ENCODE data around the gene SULT1C2.
"Not testable (repeated sequence)": the region's sequence is repeated elsewhere in the genome, so short reads cannot be mapped to it uniquely, and the experiment has no call there.

SULT1C2 gene

DNA sequence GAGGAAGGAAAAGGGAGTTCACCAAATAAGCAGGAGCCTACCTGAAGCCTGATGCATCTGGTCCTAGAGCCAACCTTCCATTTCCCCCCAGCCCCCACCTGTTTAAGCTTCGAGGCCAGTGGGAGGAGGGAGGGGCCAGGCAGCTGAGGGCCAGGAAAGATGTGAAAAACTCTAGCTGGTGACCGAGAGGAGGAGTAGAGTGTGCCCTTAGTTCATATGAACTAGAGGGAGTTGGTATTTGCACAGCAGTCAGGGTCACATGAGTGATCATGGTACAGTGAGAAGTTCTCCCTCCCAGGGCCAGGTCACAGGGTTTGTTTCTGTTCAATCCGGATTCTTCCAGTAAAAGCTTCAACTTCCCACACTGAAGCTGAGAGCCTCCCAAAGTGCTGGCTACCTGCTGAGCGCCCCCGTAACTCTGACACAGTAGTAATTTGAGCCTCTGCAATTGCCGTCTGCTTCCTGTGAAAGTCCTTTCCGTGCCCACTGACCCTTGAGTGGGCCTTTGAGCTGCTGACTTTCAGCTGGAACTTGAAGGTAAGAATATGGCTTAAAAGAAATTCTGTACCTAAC is at the start of gene SULT1C2:
SULT1C2 (plus strand) TSS at position 362 of the 573 bp plus-strand sequence. CDS start 4,773 bp downstream, outside the sequence.
- DNase-seq = no peak

DNA sequence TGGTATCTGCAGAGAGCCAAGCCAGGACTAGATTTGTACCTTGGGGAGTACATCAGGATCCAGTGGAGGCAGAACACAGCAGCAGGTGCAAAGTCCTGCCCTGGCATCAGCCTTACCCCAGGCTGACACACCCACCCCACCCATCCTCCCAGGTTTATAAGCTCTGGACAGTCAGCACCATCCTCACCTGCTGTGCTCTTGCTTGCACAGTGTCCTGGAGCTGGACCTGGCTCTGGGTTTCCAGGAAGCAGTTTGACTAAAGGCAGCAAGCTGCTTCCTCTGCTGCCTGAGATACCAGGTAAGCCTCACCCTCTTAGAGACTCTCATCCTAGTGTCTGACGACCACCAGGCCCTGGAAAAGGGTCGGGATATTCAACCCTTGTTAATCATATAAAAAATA is 48.9 kb upstream of the SULT1C2 start, which contains the start of gene SULT1C3:
SULT1C3 (plus strand) TSS at position 183 of the 400 bp plus-strand sequence. CDS start 7,227 bp downstream, outside the sequence.
- DNase-seq = no peak

DNA sequence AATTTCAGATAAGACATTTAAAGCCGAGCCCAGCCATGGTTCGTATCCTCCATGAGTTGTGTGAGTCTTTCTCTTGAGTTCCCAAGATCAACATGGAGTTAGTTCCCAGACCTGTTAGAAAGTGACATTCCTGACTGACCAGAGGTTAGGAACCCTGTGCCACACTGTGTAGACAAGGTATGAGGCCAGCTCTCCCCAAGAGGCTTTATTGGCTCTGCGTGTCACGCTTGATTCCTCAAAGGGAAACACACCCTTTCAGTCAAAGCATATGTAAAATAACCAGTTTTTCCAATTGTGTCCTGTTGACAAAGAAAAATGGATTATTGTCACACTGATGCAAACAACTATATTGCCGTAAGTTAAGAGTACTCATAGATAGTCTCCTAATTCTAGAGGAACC is 47.7 kb upstream of the SULT1C2 start:
- no peak for DNase-seq

DNA sequence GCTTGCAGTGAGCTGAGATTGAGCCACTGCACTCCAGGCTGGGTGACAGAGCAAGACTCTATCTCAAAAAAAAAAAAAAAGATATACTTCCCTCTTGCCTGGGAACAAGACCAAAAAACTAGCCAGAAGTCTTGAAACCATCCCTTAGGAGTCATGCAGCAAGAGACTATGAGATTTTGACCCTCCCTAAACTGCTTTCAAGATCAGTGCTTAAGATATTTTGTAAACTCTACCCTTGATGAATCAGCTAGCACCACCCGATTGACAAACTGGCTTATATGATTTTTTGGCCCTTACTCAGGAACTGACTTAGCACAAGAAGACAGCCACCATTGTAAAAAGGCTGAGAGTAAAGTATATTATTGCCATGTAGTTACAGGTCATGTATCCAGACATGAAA is 45.1 kb upstream of the SULT1C2 start:
- DNase-seq = no peak

GRCh38 chr2:108244667-108245414 is 43.9 kb upstream of the SULT1C2 start:
- DNase-seq = no peak

GRCh38 chr2:108253106-108253505 is 35.6 kb upstream of the SULT1C2 start:
- no peak for DNase-seq

GRCh38 chr2:108257757-108258331 is 30.9 kb upstream of the SULT1C2 start:
- DNase-seq = peak; percentile 33

DNA sequence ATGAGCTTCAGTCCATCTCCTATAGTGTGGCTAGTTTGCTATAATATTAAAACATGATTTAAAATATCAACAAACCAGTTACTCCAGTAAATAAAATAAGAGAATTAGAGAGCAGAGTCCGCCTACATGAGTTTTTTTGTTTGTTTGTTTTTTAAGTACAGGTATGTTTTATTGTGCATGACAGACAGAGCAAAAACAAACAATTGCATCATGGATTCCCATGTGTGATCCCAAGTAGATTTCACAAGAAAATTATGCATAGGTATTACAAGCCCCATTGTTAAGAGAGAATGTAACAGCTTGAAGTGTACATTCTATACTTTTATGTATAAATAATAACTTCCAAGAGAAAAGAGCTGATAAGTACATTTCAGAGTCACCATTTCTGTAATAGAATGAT is 27.9 kb upstream of the SULT1C2 start:
- DNase-seq = no peak

DNA sequence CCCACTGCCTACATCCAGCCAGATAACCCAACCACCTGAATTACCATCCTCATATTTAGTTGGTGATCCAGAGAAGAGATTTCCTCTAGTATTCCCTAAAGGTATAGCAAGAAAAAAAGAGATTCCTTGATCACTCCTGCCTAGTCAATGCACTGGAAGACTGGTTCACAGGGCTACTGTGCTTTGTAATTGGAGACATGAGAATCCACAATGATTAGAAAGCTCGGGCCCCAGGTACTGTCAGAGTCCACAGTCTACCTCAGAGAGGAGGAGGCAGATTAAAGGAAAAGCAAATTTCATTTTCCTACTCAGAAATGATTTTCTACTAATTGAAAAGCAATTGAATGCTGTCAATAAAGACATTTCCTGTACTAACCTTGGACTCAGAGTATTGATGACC is 26.7 kb upstream of the SULT1C2 start:
- DNase-seq = no peak

- no peak for DNase-seq
Observed at GRCh38 chr2:108263401-108263800, 25.3 kb upstream of the SULT1C2 start.

DNA sequence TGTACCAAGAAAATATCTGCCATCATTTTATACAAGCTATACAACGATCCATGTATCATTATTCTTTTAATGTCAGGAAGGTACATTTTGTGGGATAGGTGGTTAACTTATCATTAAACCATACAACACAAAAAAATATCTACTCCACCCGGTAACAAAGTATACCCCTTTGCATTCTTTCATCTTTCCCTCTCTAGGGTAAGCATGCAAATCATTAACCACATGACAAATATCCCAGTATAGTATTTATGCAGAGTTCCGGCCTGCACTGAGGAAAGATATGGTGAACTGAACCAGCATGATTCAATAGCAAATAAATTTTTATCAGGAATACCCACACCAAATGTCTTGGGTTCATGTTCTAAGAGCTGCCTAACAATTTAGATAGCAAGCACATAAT is 22.5 kb upstream of the SULT1C2 start:
- DNase-seq = no peak

GRCh38 chr2:108267101-108267500 is 21.6 kb upstream of the SULT1C2 start:
- DNase-seq = peak; percentile 64

DNA sequence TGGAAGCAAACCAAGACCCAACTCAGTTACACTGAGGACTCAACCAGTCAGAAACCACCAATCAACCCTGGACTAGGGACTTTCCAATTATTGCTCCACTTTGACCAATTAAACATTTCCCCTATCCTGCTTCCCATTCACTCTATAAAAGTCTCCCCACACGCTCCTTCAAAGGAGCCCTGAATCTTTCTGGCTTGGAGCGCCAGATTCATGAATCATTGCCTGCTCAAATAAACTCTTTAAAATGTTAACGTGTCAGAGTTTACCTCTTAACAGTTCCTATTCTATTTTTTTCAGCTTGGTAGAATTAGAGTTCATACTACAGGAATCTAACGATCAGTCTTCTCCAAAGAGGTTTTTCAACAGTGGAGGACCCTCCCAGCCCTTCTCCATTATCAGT is 20.7 kb upstream of the SULT1C2 start:
- DNase-seq = peak; percentile 69

DNA sequence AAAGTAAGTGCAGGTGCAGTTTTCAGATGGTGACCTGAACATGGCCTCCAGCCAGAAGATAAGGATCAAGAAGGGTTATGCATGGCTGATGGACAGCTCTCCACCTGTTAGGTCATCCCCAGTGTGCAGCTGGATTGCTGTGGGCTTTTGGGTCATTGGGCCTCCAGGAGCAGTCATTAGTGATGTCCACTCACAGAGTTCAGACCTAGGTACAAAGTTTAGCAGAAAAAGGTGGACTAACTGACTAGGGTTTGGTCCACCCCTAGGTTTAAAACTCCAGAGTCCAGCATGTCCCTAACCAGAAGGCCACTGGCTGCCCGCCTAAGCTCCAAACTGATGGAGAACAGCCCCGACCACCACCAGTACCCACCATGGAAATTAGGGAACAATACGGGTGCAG is 18.3 kb upstream of the SULT1C2 start:
- DNase-seq = no peak

DNA sequence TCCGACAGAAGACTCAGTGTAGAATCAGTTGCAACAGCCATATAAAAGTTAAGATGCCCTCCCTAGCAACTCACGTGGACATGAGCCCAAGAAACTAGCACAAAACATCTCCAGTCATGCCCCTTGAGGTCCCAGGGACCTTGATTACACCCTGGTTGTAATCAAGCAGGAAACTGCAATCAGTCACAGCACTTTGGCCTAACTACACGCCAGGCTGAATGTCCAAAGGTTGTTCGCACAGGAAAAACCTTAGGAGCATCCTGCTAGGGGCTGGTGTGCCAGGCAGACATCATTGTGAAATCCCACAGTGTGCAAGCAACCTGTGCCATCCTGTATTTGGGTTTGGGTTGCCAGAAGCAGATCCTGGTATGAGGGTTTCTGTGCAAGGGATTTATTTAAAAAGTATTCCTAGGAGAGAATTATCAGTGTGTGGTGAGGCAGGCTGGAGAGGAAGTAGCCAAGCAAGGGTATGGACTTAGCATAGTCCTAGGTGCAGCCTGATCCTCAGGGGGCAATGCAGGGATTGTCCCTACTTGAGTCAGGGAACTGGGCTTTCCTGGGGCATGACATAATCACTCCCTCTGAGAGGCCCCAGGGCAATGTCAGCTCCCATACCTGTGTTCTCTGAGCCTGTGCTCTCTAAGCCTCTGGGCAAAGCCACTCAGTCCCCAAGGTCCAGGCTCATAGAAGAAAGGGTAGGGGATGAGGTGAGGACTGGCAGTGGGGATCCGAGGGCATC is 17.8 kb upstream of the SULT1C2 start:
- no peak for DNase-seq

- DNase-seq = peak; percentile 46
Observed at GRCh38 chr2:108271691-108272253, 16.9 kb upstream of the SULT1C2 start.

DNA sequence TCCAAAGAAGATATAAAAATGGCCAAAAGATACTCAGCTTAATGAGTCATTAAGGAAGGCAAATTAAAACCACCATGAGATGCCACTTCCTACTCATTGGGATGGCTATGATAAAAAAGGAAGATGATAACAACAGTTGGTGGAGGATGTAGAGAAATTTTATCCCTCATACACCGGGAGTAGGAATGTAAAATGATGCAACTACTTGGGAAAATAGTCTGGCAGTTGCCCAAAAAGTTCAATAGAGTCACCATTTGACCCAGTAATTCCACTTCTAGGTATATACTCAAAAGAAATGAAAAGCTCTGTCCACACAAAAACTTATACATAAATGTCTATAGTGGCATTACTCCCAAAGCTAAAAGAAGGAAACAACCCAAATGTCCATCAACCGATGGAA is 10.1 kb upstream of the SULT1C2 start:
- peak; percentile 42 for DNase-seq

DNA sequence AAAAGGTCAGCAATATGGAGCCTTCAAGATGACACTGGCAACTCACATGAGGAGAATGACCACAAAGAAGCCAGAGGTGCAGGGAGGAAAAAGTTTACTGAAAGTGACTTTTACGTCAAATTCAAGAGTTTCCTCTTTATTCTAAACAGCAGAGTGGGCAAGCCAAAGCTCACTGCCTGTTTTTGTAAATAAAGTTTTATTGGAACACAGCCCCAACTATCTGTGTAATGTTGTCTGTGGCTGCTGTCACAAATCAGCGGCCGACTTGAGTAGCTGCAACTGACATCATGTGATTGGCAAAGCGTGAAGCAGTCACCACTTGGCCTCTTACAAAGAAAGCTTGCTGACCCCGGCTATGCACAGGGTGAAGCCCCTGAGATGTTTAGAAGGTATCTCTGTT is 9.2 kb upstream of the SULT1C2 start:
- no peak for DNase-seq

- DNase-seq = no peak
Observed at GRCh38 chr2:108280466-108280865, 8.2 kb upstream of the SULT1C2 start.

DNA sequence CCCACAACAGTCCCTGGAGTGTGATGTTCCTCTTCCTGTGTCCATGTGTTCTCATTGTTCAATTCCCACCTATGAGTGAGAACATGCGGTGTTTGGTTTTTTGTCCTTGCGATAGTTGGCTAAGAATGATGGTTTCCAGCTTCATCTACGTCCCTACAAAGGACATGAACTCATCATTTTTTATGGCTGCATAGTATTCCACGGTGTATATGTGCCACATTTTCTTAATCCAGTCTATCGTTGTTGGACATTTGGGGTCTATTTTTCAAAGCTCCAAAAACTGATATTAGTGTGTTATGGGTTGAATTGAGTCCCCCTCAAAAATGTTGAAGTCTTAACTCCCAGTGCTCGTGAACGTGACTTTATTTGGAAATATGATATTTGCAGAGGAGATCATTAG is 4.1 kb upstream of the SULT1C2 start:
- DNase-seq = not testable (repeated sequence)

- DNase-seq = no peak
Observed at GRCh38 chr2:108285616-108286015, 3.1 kb upstream of the SULT1C2 start.

GRCh38 chr2:108287169-108287568 is 1.5 kb upstream of the SULT1C2 start:
- no peak for DNase-seq

GRCh38 chr2:108293850-108294249 is 5.2 kb downstream of the SULT1C2 start:
- DNase-seq = no peak
